Right cardiac atrium (tissue), 5 donors: ENCODE data around the gene GJD2. TPM values are rescaled to one million over a fixed set of nuclear protein-coding genes. Genes with fewer than 3 reads are reported as not detected.

ENCODE experiments used
- ATAC-seq, 2 donors: fragments of 200-7000 bp; cut with Tn5 transposase; one replicate each; pipeline versions ENCODE4 v1.8.0 to v1.9.1; 2020; ENCODE audit warnings: moderate library complexity in 2 of 2, mild to moderate bottlenecking in 1 of 2
- DNase-seq, 3 donors: peaks; one replicate each; pipeline ENCODE4 v3.0.0-alpha.2; 2020
- H3K27ac ChIP-seq: one replicate; pipeline ENCODE4 v1.5.1; 2013; ENCODE audit warnings: mild to moderate bottlenecking, low read length, control low read depth, moderate library complexity
- H3K27me3 ChIP-seq: one replicate; pipeline ENCODE4 v1.6.1; 2013; ENCODE audit not compliant: control insufficient read depth, insufficient read depth
- H3K4me1 ChIP-seq: one replicate; pipeline ENCODE4 v1.6.1; 2013; ENCODE audit warnings: low read length; ENCODE audit not compliant: control insufficient read depth, insufficient read depth
- H3K4me3 ChIP-seq: one replicate; pipeline ENCODE4 v1.5.1; 2013; ENCODE audit warnings: low read length, control low read depth
- H3K9me3 ChIP-seq: one replicate; pipeline ENCODE4 v1.6.1; 2013; ENCODE audit warnings: low read length; ENCODE audit not compliant: control insufficient read depth
- WGBS: extraction: QIAGEN DNeasy Blood & Tissue Kit; methylation state at CpG from one replicate; pipeline ENCODE4 v1.1.7; 2013; 5-methylcytosine and 5-hydroxymethylcytosine counted together
- intact Hi-C, 4 donors: fragments of 100-400 bp; cut with DNase I; formaldehyde crosslinking; loops; one replicate each; pipeline versions ENCODE4 v1.11.0 to v1.14.0; 2022 to 2023
- polyA plus RNA-seq: library from polyadenylated mRNA; stranded (reverse); fragments of 200-250 nt; gene quantifications from one replicate; pipeline ENCODE4 v1.2.3, GENCODE V29; 2013
- total RNA-seq, 4 donors: library from RNA; stranded (reverse); fragmentation: NEBNext Ultra II Directional; extraction: Animal tissue kit (Norgen Biotek cat#: 25700); gene quantifications; one replicate each; pipeline ENCODE4 v1.2.1, GENCODE V29; 2021
- donor health status: healthy with polysubstance abuse.
- donor health status: DM: no; HTN: yes; CAD: no.
- donor health status: DM: no; HTN: no; CAD: no.
- donor health status: DM: no; HTN: yes; CAD: no; lungs with severe emphysema.
- donor health status: DM: yes; HTN: yes; CAD: no.

Gene GJD2
- total and polyA plus RNA-seq, 5 donors = 2.0 to 34.1 (median 7.4) TPM

- intact Hi-C loops = loop anchor here in 1 of 4 donors (5.0 to 10.0 kb wide), 2 partner anchors 70 to 208 kb away; no protein-coding TSS in a partner anchor
- Histone ChIP-seq H3K4me3 (no peak overlapping the region), H3K4me1 (peaks cover 2% of the 10 kb centered on the region), H3K27ac (no peak overlapping the region), H3K27me3 (peaks cover 3% of the 10 kb centered on the region), H3K9me3 (no peaks in the 10 kb centered on the region)
- WGBS = 80% methylated on average over 5 of the region's 5 CpGs
- no peak for DNase-seq
- no peak for ATAC-seq
Observed at GRCh38 chr15:34714476-34715121, 40.2 kb downstream of the GJD2 start.

GRCh38 chr15:34713635-34714034 is 41.2 kb downstream of the GJD2 start:
- 58% methylated on average over 1 of the region's 1 CpG for WGBS

GRCh38 chr15:34709866-34710265 is 44.9 kb downstream of the GJD2 start:
- intact Hi-C loops = loop anchor here (5.0 to 10.0 kb wide), 4 partner anchors 75 to 212 kb away; no protein-coding TSS in a partner anchor
- Histone ChIP-seq H3K27ac (no peak overlapping the region), H3K9me3 (no peaks in the 10 kb centered on the region), H3K4me3 (no peak overlapping the region), H3K4me1 (no peaks in the 10 kb centered on the region), H3K27me3 (peaks cover 3% of the 10 kb centered on the region)
- 75% methylated on average over 7 of the region's 7 CpGs for WGBS
- ATAC-seq = no peak
- DNase-seq = no peak

More at GRCh38 chr15:34713635-34714034, 41.2 kb downstream of the GJD2 start:
- H3K4me1 ChIP-seq = peaks cover under 1% of the 10 kb centered on the region
- no peaks in the 10 kb centered on the region for H3K9me3 ChIP-seq
- H3K27ac ChIP-seq = peak overlapping the region; percentile 12
- H3K27me3 ChIP-seq = peaks cover 3% of the 10 kb centered on the region
- intact Hi-C loops = loop anchor here in 1 of 4 donors (5.0 to 10.0 kb wide), 2 partner anchors 71 to 209 kb away; no protein-coding TSS in a partner anchor
- peak in 1 of 2 donors; percentile 35 for ATAC-seq
- no peak for DNase-seq
- H3K4me3 ChIP-seq = no peak overlapping the region

DNA sequence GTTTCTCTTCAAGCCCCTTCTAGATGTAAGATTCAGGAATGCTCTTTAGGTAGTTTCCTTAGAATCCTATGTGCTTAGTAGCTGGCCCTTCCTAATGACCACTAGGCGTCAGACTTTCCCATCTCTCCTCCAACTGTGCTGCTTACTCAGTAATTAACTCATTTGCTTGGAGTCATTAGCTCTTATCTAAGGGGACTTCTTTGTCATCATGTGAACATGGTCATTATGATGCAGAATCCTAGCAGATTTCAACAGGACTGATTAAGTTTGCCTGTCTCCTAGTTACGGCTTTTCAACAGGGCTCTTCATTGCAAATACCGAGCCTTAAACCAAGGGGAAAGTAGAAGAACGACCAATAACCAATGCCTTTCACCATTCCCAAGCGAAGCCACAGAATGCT is 46.4 kb downstream of the GJD2 start:
- ATAC-seq (peak; percentile 75 to 81), DNase-seq (no peak)
- intact Hi-C loops = loop anchor here in 3 of 4 donors (5.0 to 10.0 kb wide), 3 partner anchors 206 to 214 kb away; no protein-coding TSS in a partner anchor
- Histone ChIP-seq H3K4me3 (no peak overlapping the region), H3K4me1 (no peaks in the 10 kb centered on the region), H3K27ac (no peak overlapping the region), H3K9me3 (no peaks in the 10 kb centered on the region), H3K27me3 (peaks cover 3% of the 10 kb centered on the region)
- WGBS = 40% methylated on average over 5 of the region's 5 CpGs

GRCh38 chr15:34701536-34701935 is 53.3 kb downstream of the GJD2 start:
- Histone ChIP-seq H3K27ac (no peak overlapping the region), H3K4me3 (no peak overlapping the region), H3K4me1 (no peaks in the 10 kb centered on the region), H3K9me3 (no peaks in the 10 kb centered on the region), H3K27me3 (no peaks in the 10 kb centered on the region)
- ATAC-seq (no peak), DNase-seq (no peak)
- intact Hi-C loops = loop anchor here in 1 of 4 donors (10.0 kb wide), 1 partner anchor 213 kb away; no protein-coding TSS in a partner anchor
- WGBS = 35% methylated on average over 2 of the region's 2 CpGs

Other genes with a start within 250 kb of the GJD2 start
- 10 to 100 TPM; 11.9 to 43.6 (median 24.9) TPM for gene GOLGA8B, start 171.3 kb downstream of the GJD2 start, total RNA-seq
- 21.0 TPM for gene GOLGA8B, start 171.3 kb downstream of the GJD2 start, polyA plus RNA-seq
- over 10,000 TPM in 3 of 4 donors, 1,000 to 10,000 TPM in 1; 9,200 to 14,744 (median 13,223) TPM for gene ACTC1, start 40.6 kb upstream of the GJD2 start, total RNA-seq
- 12,784 TPM for gene ACTC1, start 40.6 kb upstream of the GJD2 start, polyA plus RNA-seq
- gene AQR, start 214.7 kb upstream of the GJD2 start, total RNA-seq = 10 to 100 TPM; 13.5 to 17.2 (median 14.6) TPM
- gene AQR, start 214.7 kb upstream of the GJD2 start, polyA plus RNA-seq = 7.4 TPM
- gene ZNF770, start 233.3 kb upstream of the GJD2 start, total RNA-seq = 10 to 100 TPM; 34.4 to 41.7 (median 38.0) TPM
- gene ZNF770, start 233.3 kb upstream of the GJD2 start, polyA plus RNA-seq = 17.1 TPM